Heart right ventricle (tissue), 16 donors: ENCODE measurements around the gene CPXM2. TPM values are rescaled to one million over a fixed set of nuclear protein-coding genes. Genes with fewer than 3 reads are reported as not detected.

ENCODE experiments used
- ATAC-seq, 8 donors: fragments of 200-7000 bp; cut with Tn5 transposase; one replicate each; pipeline ENCODE4 v1.9.1; 2020; ENCODE audit warnings: mild to moderate bottlenecking in 8 of 8, moderate library complexity in 8 of 8, moderate number of reproducible peaks in 1 of 8
- DNase-seq, 2 donors: peaks; one replicate each; pipeline ENCODE4 v3.0.0-alpha.2; 2020
- H3K27ac ChIP-seq, 10 donors: fragments of 200-600 bp; sonication (generic) in 2 of 10; one replicate each; pipeline versions ENCODE4 v1.5.0 to v1.8.0; 2020 to 2022; ENCODE audit warnings: mild to moderate bottlenecking in 3 of 10
- H3K27me3 ChIP-seq, 7 donors: fragments of 200-600 bp; one replicate each; pipeline ENCODE4 v1.8.0; 2021 to 2022; ENCODE audit warnings: mild to moderate bottlenecking in 2 of 7
- H3K36me3 ChIP-seq, 9 donors: fragments of 200-600 bp; sonication (generic) in 1 of 9; one replicate each; pipeline versions ENCODE4 v1.5.0 to v1.8.0; 2020 to 2022; ENCODE audit warnings: mild to moderate bottlenecking in 2 of 9
- H3K4me1 ChIP-seq, 9 donors: fragments of 200-600 bp; sonication (generic) in 1 of 9; one replicate each; pipeline versions ENCODE4 v1.5.0 to v1.8.0; 2020 to 2022; ENCODE audit warnings: mild to moderate bottlenecking in 4 of 9
- H3K4me3 ChIP-seq, 10 donors: fragments of 200-600 bp; sonication (generic) in 2 of 10; one replicate each; pipeline versions ENCODE4 v1.5.0 to v1.8.0; 2020 to 2022; ENCODE audit warnings: mild to moderate bottlenecking in 7 of 10, moderate library complexity in 2 of 10
- H3K9me3 ChIP-seq, 11 donors: fragments of 200-600 bp in 10 of 11; sonication (generic) in 2 of 11; one replicate each; pipeline versions ENCODE4 v1.5.0 to v1.8.0; 2013 to 2022; ENCODE audit warnings: mild to moderate bottlenecking in 2 of 11, control low read depth in 1 of 11, moderate library complexity in 1 of 11
- WGBS, 2 donors: extraction: QIAGEN DNeasy Blood & Tissue Kit; methylation state at CpG; one replicate each; pipeline ENCODE4 v1.1.7; 2013; ENCODE audit warnings: inconsistent platforms in 1 of 2; 5-methylcytosine and 5-hydroxymethylcytosine counted together
- intact Hi-C, 10 donors: fragments of 100-400 bp; cut with DNase I; formaldehyde crosslinking; loops; one replicate each; pipeline versions ENCODE4 v1.11.1 to v1.14.2; 2022
- polyA plus RNA-seq, 2 donors: library from polyadenylated mRNA; stranded (reverse); fragments of 200-250 nt; gene quantifications; one replicate each; pipeline ENCODE4 v1.2.3, GENCODE V29; 2013
- total RNA-seq, 10 donors: library from RNA; stranded (reverse); fragmentation: NEBNext Ultra II Directional in 3 of 10; extraction: Animal tissue kit (Norgen Biotek cat#: 25700) in 3 of 10; gene quantifications; one replicate each; pipeline versions ENCODE4 v1.2.1 to v1.2.4, GENCODE V29; 2021 to 2023
- TF ChIP-seq, protein P1 (sequence below), 9 donors: fragments of 200-600 bp; sonication (generic) in 2 of 9; IDR thresholded peaks; one replicate each; pipeline versions ENCODE4 v1.5.0 to v1.8.0; 2021 to 2022; ENCODE audit warnings: antibody characterized with exemption in 9 of 9, mild to moderate bottlenecking in 5 of 9, moderate library complexity in 1 of 9
- donor health status: Arrhythmogenic right ventricular cardiomyopathy.
- donor health status: ischemic (EF 13 %, LVEDD 7.1; RV severe dilation, severe dysfunction).
- donor health status: healthy with polysubstance abuse.
- donor health status: DM: no; HTN: yes; CAD: no.
- donor health status: DM: no; HTN: no; CAD: no.
- donor health status: ischemic (EF 25% LVEDD 6.9; RV normal size, moderate dysfunction).
- donor health status: ischemic (EF 25% LVEDD 5.7; RV mildly dilated, moderate dysfunction).
- donor health status: healthy.
- donor health status: DM: yes; HTN: yes; CAD: no.
- donor health status: Ischemic cardiomyopathy.
- donor health status: ischemic (EF 35%, LVEDD 5.7; RV mildly dilated, moderate dysfunction).
- donor health status: nonischemic (EF 11% LVEDD 7.7; RV severe dilation, severe dysfunction).
- donor health status: DM: yes; HTN: yes; CAD: no.
- donor health status: PGD.
- donor health status: ischemic (EF 29% LVEDD 5.4; RV normal size, mild dysfunction).
- donor health status: nonischemic (EF 23%, LVEDD 6.1; RV moderate dilation, normal function).

CPXM2 gene
- total and polyA plus RNA-seq, 12 donors, result 2.0 to 9.8 (median 3.8) TPM

DNA sequence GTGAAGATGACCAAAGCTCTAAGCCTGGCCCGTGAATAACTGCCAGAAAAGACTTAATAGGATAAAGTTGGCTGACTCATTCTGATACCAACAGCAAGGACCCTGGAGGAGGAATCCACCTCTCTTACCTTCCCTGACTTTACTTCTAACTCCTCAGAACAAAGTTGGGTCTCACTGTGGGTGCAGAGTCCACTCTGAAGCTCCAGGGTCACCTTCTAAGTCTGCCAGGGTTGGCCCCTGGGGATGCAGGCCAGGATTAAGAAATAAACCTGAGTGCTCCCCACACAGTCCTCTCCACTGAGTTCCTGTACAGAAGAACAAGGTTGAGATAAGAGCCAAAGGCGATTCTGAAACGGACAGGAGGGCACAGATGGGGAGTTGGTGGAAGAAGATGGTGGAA lies 171.1 kb downstream of the CPXM2 start:
- Histone ChIP-seq H3K27ac (no peak overlapping the region), H3K9me3 (peaks cover 0 to 15% (median 0%) of the 10 kb centered on the region in 11 donors), H3K4me1 (no peaks in the 10 kb centered on the region), H3K4me3 (no peak overlapping the region), H3K27me3 (peaks cover 0 to 8% (median 0%) of the 10 kb centered on the region in 7 donors), H3K36me3 (no peaks in the 10 kb centered on the region)
- DNase-seq (no peak), ATAC-seq (no peak)
- TF ChIP-seq, protein P1, sequence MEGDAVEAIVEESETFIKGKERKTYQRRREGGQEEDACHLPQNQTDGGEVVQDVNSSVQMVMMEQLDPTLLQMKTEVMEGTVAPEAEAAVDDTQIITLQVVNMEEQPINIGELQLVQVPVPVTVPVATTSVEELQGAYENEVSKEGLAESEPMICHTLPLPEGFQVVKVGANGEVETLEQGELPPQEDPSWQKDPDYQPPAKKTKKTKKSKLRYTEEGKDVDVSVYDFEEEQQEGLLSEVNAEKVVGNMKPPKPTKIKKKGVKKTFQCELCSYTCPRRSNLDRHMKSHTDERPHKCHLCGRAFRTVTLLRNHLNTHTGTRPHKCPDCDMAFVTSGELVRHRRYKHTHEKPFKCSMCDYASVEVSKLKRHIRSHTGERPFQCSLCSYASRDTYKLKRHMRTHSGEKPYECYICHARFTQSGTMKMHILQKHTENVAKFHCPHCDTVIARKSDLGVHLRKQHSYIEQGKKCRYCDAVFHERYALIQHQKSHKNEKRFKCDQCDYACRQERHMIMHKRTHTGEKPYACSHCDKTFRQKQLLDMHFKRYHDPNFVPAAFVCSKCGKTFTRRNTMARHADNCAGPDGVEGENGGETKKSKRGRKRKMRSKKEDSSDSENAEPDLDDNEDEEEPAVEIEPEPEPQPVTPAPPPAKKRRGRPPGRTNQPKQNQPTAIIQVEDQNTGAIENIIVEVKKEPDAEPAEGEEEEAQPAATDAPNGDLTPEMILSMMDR (IDR thresholded peaks at IDR 0.05), result no peak
- WGBS, 2 donors, result 67 to 72% methylated on average over 3 of the region's 3 CpGs
- intact Hi-C loops, result no loop called here

DNA sequence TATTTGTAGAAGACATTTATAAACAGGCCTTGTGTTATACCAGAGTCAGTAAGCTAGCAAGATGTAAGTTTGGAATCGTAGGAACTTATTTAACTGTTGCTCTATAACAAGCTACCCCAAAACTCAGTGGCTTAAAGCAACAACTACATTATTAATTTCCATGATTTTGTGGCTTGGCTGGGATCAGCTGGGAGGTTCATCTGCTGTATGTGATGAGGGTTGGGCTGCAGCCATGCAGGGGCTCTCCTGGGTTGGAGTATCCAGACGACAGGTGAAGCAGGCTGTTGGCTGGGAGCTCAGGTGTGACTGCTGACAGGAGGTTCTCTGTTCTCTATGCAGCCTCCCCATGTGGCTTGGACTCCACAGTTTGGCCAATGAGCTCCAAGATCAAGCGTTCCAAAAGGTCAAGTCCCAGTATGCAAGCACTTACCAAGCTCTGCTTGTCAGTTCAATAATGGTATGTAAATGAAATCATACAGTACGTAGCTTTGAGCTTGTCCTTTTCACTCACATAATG lies 173.0 kb downstream of the CPXM2 start:
- H3K27ac ChIP-seq, result no peak overlapping the region
- H3K36me3 ChIP-seq, result no peaks in the 10 kb centered on the region
- H3K27me3 ChIP-seq, result peaks cover 0 to 8% (median 0%) of the 10 kb centered on the region in 7 donors
- no peak for ATAC-seq
- H3K4me1 ChIP-seq, result no peaks in the 10 kb centered on the region
- no peak overlapping the region for H3K4me3 ChIP-seq
- TF ChIP-seq, protein P1 (IDR thresholded peaks at IDR 0.05), result no peak
- intact Hi-C loops, result loop anchor here in 1 of 10 donors (5.0 kb wide), 1 partner anchor 584 kb away; no protein-coding TSS in a partner anchor
- WGBS, 2 donors, result 72 to 73% methylated on average over 4 of the region's 4 CpGs
- DNase-seq, result no peak
- peaks cover 0 to 15% (median 0%) of the 10 kb centered on the region in 11 donors for H3K9me3 ChIP-seq

DNA sequence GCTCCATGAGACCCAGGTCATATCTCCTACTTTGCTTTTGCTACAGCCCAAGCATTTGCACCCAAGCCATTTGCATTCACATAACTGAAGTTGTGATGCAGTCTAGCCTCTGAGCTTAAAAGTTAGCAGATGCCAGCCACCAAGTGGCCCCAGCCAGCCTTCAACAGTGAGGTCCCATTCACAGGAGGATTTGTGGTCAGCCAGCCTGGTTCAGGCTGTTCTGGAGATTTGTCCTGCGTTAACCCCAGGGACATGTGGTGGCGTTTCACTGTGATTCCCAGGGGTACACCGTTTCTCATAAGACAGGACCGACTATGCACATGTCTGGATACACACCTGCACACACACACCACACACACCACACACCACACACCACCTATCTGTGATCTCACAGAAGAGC lies 174.3 kb downstream of the CPXM2 start:
- peaks cover 0 to 4% (median 0%) of the 10 kb centered on the region in 7 donors for H3K27me3 ChIP-seq
- H3K4me1 ChIP-seq, result no peaks in the 10 kb centered on the region
- no peak for DNase-seq
- 75 to 84% methylated on average over 4 of the region's 4 CpGs for WGBS, 2 donors
- no peaks in the 10 kb centered on the region for H3K36me3 ChIP-seq
- no peak for ATAC-seq
- H3K4me3 ChIP-seq, result no peak overlapping the region
- TF ChIP-seq, protein P1 (IDR thresholded peaks at IDR 0.05), result no peak
- H3K9me3 ChIP-seq, result peaks cover 0 to 15% (median 0%) of the 10 kb centered on the region in 11 donors
- H3K27ac ChIP-seq, result no peak overlapping the region
- intact Hi-C loops, result loop anchor here in 1 of 10 donors (5.0 kb wide), 1 partner anchor 585 kb away; no protein-coding TSS in a partner anchor

DNA sequence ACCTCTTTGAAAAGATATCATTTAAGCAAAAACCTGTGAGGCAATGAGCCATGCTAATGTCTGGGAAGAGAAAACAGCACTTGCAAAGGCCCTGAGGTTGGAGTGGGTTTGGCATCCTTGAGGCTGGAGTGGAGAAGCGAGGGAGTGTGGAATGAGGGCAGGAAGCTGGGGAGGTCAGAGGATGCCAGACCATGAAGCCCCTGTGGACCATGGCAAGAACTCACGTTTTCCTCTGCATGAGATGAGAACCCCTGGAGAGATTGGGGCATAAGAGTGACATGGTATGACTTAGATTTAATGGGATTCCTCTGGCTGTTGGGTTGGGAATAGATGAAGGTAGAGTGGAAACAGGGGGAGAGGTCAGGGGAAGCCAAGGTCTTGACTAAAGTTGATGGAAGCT lies 176.1 kb downstream of the CPXM2 start:
- TF ChIP-seq, protein P1 (IDR thresholded peaks at IDR 0.05), result no peak
- intact Hi-C loops, result loop anchor here in 1 of 10 donors (5.0 kb wide), 1 partner anchor 587 kb away; no protein-coding TSS in a partner anchor
- Histone ChIP-seq H3K4me3 (no peak overlapping the region), H3K9me3 (peaks cover 0 to 15% (median 0%) of the 10 kb centered on the region in 11 donors), H3K27me3 (peaks cover 0 to 4% (median 0%) of the 10 kb centered on the region in 7 donors), H3K4me1 (no peaks in the 10 kb centered on the region), H3K36me3 (no peaks in the 10 kb centered on the region), H3K27ac (no peak overlapping the region)
- no peak for DNase-seq
- ATAC-seq, result no peak
- WGBS, 2 donors, result 56 to 68% methylated on average over 2 of the region's 2 CpGs
